ENCODE measurements around the gene C15orf62. TPM values are rescaled to one million over a fixed set of nuclear protein-coding genes. Genes with fewer than 3 reads are reported as not detected.

The C15orf62 gene
- polyA plus RNA-seq, 4 donors, result 0.88 to 5.1 (median 0.89) TPM; not detected in 1

- no peak overlapping the region for H3K27ac ChIP-seq (ENCODE audit: low read depth in 1 of 3, low read length in 2 of 3)
- no peak overlapping the region for H3K4me3 ChIP-seq (ENCODE audit: low read depth in 1 of 3, low read length in 3 of 3)
- H3K4me1 ChIP-seq (ENCODE audit: control insufficient read depth in 3 of 3, insufficient read depth in 2 of 3, low read depth in 1 of 3, low read length in 2 of 3), result peaks cover 0 to under 1% (median 0%) of the 10 kb centered on the region in 3 donors
- DNase-seq (no peak), FAIRE-seq (no peak)
- peaks cover 8 to 89% (median 17%) of the 10 kb centered on the region in 3 donors for H3K36me3 ChIP-seq (ENCODE audit: control insufficient read depth in 3 of 3, insufficient read depth in 2 of 3, low read depth in 1 of 3, low read length in 3 of 3)
- no peaks in the 10 kb centered on the region for H3K27me3 ChIP-seq (ENCODE audit: control insufficient read depth in 3 of 3, insufficient read depth in 3 of 3, low read length in 3 of 3)
- no peaks in the 10 kb centered on the region for H3K9me3 ChIP-seq (ENCODE audit: control insufficient read depth in 2 of 2, insufficient read depth in 1 of 2, low read depth in 1 of 2, low read length in 1 of 2)
- 82 to 85% (median 83%) methylated on average over 11 of the region's 11 CpGs for WGBS, 3 donors
These were observed 6.9 kb downstream of the C15orf62 start for GRCh38 chr15:40776537-40777141.

GRCh38 chr15:40782609-40783227 is 12.9 kb downstream of the C15orf62 start:
- no peak overlapping the region for H3K27ac ChIP-seq (ENCODE audit: low read depth in 1 of 3, low read length in 2 of 3)
- no peaks in the 10 kb centered on the region for H3K9me3 ChIP-seq (ENCODE audit: control insufficient read depth in 2 of 2, insufficient read depth in 1 of 2, low read depth in 1 of 2, low read length in 1 of 2)
- peaks cover 0 to 41% (median 4%) of the 10 kb centered on the region in 3 donors for H3K36me3 ChIP-seq (ENCODE audit: control insufficient read depth in 3 of 3, insufficient read depth in 2 of 3, low read depth in 1 of 3, low read length in 3 of 3)
- H3K4me3 ChIP-seq (ENCODE audit: low read depth in 1 of 3, low read length in 3 of 3), result no peak overlapping the region
- H3K4me1 ChIP-seq (ENCODE audit: control insufficient read depth in 3 of 3, insufficient read depth in 2 of 3, low read depth in 1 of 3, low read length in 2 of 3), result peaks cover 0 to 19% (median 7%) of the 10 kb centered on the region in 3 donors
- WGBS, 3 donors, result 12 to 46% (median 28%) methylated on average over 8 of the region's 8 CpGs
- H3K27me3 ChIP-seq (ENCODE audit: control insufficient read depth in 3 of 3, insufficient read depth in 3 of 3, low read length in 3 of 3), result no peaks in the 10 kb centered on the region
- FAIRE-seq (no peak), DNase-seq (peak; percentile 86 to 89)

- no peak for FAIRE-seq
- WGBS, 3 donors, result 32 to 65% (median 53%) methylated on average over 3 of the region's 3 CpGs
- peak overlapping the region in 1 of 3 donors; percentile 60 for H3K27ac ChIP-seq (ENCODE audit: low read depth in 1 of 3, low read length in 2 of 3)
These were observed 15.4 kb downstream of the C15orf62 start for GRCh38 chr15:40785164-40785563.

GRCh38 chr15:40785814-40786213 is 16.0 kb downstream of the C15orf62 start:
- no peak for FAIRE-seq
- Histone ChIP-seq H3K27ac (ENCODE audit: low read depth in 1 of 3, low read length in 2 of 3) (peak overlapping the region in 2 of 3 donors; percentile 25 to 60), H3K4me1 (ENCODE audit: control insufficient read depth in 3 of 3, insufficient read depth in 2 of 3, low read depth in 1 of 3, low read length in 2 of 3) (peaks cover 3 to 24% (median 13%) of the 10 kb centered on the region in 3 donors), H3K36me3 (ENCODE audit: control insufficient read depth in 3 of 3, insufficient read depth in 2 of 3, low read depth in 1 of 3, low read length in 3 of 3) (peaks cover 0 to 23% (median 0%) of the 10 kb centered on the region in 3 donors), H3K27me3 (ENCODE audit: control insufficient read depth in 3 of 3, insufficient read depth in 3 of 3, low read length in 3 of 3) (no peaks in the 10 kb centered on the region), H3K4me3 (ENCODE audit: low read depth in 1 of 3, low read length in 3 of 3) (no peak overlapping the region), H3K9me3 (ENCODE audit: control insufficient read depth in 2 of 2, insufficient read depth in 1 of 2, low read depth in 1 of 2, low read length in 1 of 2) (no peaks in the 10 kb centered on the region)
- WGBS, 3 donors, result 49 to 70% (median 52%) methylated on average over 2 of the region's 2 CpGs
- no peak for DNase-seq

More at GRCh38 chr15:40785164-40785563, 15.4 kb downstream of the C15orf62 start:
- peaks cover 0 to 23% (median 0%) of the 10 kb centered on the region in 3 donors for H3K36me3 ChIP-seq (ENCODE audit: control insufficient read depth in 3 of 3, insufficient read depth in 2 of 3, low read depth in 1 of 3, low read length in 3 of 3)
- peaks cover 3 to 24% (median 13%) of the 10 kb centered on the region in 3 donors for H3K4me1 ChIP-seq (ENCODE audit: control insufficient read depth in 3 of 3, insufficient read depth in 2 of 3, low read depth in 1 of 3, low read length in 2 of 3)
- peak in 1 of 2 donors; percentile 26 for DNase-seq
- H3K27me3 ChIP-seq (ENCODE audit: control insufficient read depth in 3 of 3, insufficient read depth in 3 of 3, low read length in 3 of 3), result no peaks in the 10 kb centered on the region
- H3K9me3 ChIP-seq (ENCODE audit: control insufficient read depth in 2 of 2, insufficient read depth in 1 of 2, low read depth in 1 of 2, low read length in 1 of 2), result no peaks in the 10 kb centered on the region
- H3K4me3 ChIP-seq (ENCODE audit: low read depth in 1 of 3, low read length in 3 of 3), result no peak overlapping the region

GRCh38 chr15:40787344-40787841 is 17.6 kb downstream of the C15orf62 start:
- H3K4me3 ChIP-seq (ENCODE audit: low read depth in 1 of 3, low read length in 3 of 3), result no peak overlapping the region
- WGBS, 3 donors, result 2 to 25% (median 10%) methylated on average over 4 of the region's 4 CpGs
- no peak for FAIRE-seq

GRCh38 chr15:40787991-40788390 is 18.2 kb downstream of the C15orf62 start:
- peaks cover 3 to 24% (median 15%) of the 10 kb centered on the region in 3 donors for H3K4me1 ChIP-seq (ENCODE audit: control insufficient read depth in 3 of 3, insufficient read depth in 2 of 3, low read depth in 1 of 3, low read length in 2 of 3)
- WGBS, 3 donors, result 41 to 59% (median 43%) methylated on average over 6 of the region's 6 CpGs
- no peaks in the 10 kb centered on the region for H3K9me3 ChIP-seq (ENCODE audit: control insufficient read depth in 2 of 2, insufficient read depth in 1 of 2, low read depth in 1 of 2, low read length in 1 of 2)
- peaks cover 0 to 29% (median 0%) of the 10 kb centered on the region in 3 donors for H3K36me3 ChIP-seq (ENCODE audit: control insufficient read depth in 3 of 3, insufficient read depth in 2 of 3, low read depth in 1 of 3, low read length in 3 of 3)
- no peak for DNase-seq
- H3K4me3 ChIP-seq (ENCODE audit: low read depth in 1 of 3, low read length in 3 of 3), result no peak overlapping the region
- H3K27me3 ChIP-seq (ENCODE audit: control insufficient read depth in 3 of 3, insufficient read depth in 3 of 3, low read length in 3 of 3), result no peaks in the 10 kb centered on the region
- peak overlapping the region; percentile 58 to 94 (median 74) for H3K27ac ChIP-seq (ENCODE audit: low read depth in 1 of 3, low read length in 2 of 3)
- FAIRE-seq, result no peak

More at GRCh38 chr15:40787344-40787841, 17.6 kb downstream of the C15orf62 start:
- Histone ChIP-seq H3K27me3 (ENCODE audit: control insufficient read depth in 3 of 3, insufficient read depth in 3 of 3, low read length in 3 of 3) (no peaks in the 10 kb centered on the region), H3K27ac (ENCODE audit: low read depth in 1 of 3, low read length in 2 of 3) (peak overlapping the region; percentile 58 to 94 (median 74)), H3K4me1 (ENCODE audit: control insufficient read depth in 3 of 3, insufficient read depth in 2 of 3, low read depth in 1 of 3, low read length in 2 of 3) (peaks cover 3 to 24% (median 13%) of the 10 kb centered on the region in 3 donors), H3K36me3 (ENCODE audit: control insufficient read depth in 3 of 3, insufficient read depth in 2 of 3, low read depth in 1 of 3, low read length in 3 of 3) (peaks cover 0 to 27% (median 0%) of the 10 kb centered on the region in 3 donors), H3K9me3 (ENCODE audit: control insufficient read depth in 2 of 2, insufficient read depth in 1 of 2, low read depth in 1 of 2, low read length in 1 of 2) (no peaks in the 10 kb centered on the region)
- peak; percentile 86 to 90 for DNase-seq

- FAIRE-seq (no peak), DNase-seq (no peak)
- Histone ChIP-seq H3K27ac (ENCODE audit: low read depth in 1 of 3, low read length in 2 of 3) (peak overlapping the region in 1 of 3 donors; percentile 25), H3K27me3 (ENCODE audit: control insufficient read depth in 3 of 3, insufficient read depth in 3 of 3, low read length in 3 of 3) (no peaks in the 10 kb centered on the region), H3K36me3 (ENCODE audit: control insufficient read depth in 3 of 3, insufficient read depth in 2 of 3, low read depth in 1 of 3, low read length in 3 of 3) (peaks cover 0 to 22% (median 0%) of the 10 kb centered on the region in 3 donors), H3K4me3 (ENCODE audit: low read depth in 1 of 3, low read length in 3 of 3) (no peak overlapping the region), H3K9me3 (ENCODE audit: control insufficient read depth in 2 of 2, insufficient read depth in 1 of 2, low read depth in 1 of 2, low read length in 1 of 2) (peaks cover 0 to 4% of the 10 kb centered on the region in 2 donors), H3K4me1 (ENCODE audit: control insufficient read depth in 3 of 3, insufficient read depth in 2 of 3, low read depth in 1 of 3, low read length in 2 of 3) (peaks cover 4 to 35% (median 15%) of the 10 kb centered on the region in 3 donors)
- 81 to 91% (median 85%) methylated on average over 3 to 5 of the region's 5 CpGs for whole genome bisulfite sequencing, 3 donors
These were observed 19.3 kb downstream of the C15orf62 start for GRCh38 chr15:40789119-40789518.

GRCh38 chr15:40789999-40790398 is 20.2 kb downstream of the C15orf62 start:
- no peak for DNase-seq
- Histone ChIP-seq H3K27me3 (ENCODE audit: control insufficient read depth in 3 of 3, insufficient read depth in 3 of 3, low read length in 3 of 3) (no peaks in the 10 kb centered on the region), H3K27ac (ENCODE audit: low read depth in 1 of 3, low read length in 2 of 3) (no peak overlapping the region), H3K4me1 (ENCODE audit: control insufficient read depth in 3 of 3, insufficient read depth in 2 of 3, low read depth in 1 of 3, low read length in 2 of 3) (peaks cover 4 to 35% (median 15%) of the 10 kb centered on the region in 3 donors), H3K4me3 (ENCODE audit: low read depth in 1 of 3, low read length in 3 of 3) (no peak overlapping the region), H3K9me3 (ENCODE audit: control insufficient read depth in 2 of 2, insufficient read depth in 1 of 2, low read depth in 1 of 2, low read length in 1 of 2) (peaks cover 0 to 4% of the 10 kb centered on the region in 2 donors), H3K36me3 (ENCODE audit: control insufficient read depth in 3 of 3, insufficient read depth in 2 of 3, low read depth in 1 of 3, low read length in 3 of 3) (peaks cover 0 to 24% (median 0%) of the 10 kb centered on the region in 3 donors)
- FAIRE-seq, result no peak
- WGBS, 3 donors, result 90 to 99% (median 96%) methylated on average over 8 of the region's 8 CpGs
